CD1c-positive myeloid dendritic cell (primary cell): Measurements from ENCODE around the gene CD27.
"Not testable (repeated sequence)": the region's sequence is repeated elsewhere in the genome, so short reads cannot be mapped to it uniquely, and the experiment has no call there.

Experiments
- DNase-seq: peaks from one replicate; pipeline ENCODE4 v3.0.0-alpha.2; 2016; ENCODE audit errors: extremely low spot score

Gene CD27

DNA sequence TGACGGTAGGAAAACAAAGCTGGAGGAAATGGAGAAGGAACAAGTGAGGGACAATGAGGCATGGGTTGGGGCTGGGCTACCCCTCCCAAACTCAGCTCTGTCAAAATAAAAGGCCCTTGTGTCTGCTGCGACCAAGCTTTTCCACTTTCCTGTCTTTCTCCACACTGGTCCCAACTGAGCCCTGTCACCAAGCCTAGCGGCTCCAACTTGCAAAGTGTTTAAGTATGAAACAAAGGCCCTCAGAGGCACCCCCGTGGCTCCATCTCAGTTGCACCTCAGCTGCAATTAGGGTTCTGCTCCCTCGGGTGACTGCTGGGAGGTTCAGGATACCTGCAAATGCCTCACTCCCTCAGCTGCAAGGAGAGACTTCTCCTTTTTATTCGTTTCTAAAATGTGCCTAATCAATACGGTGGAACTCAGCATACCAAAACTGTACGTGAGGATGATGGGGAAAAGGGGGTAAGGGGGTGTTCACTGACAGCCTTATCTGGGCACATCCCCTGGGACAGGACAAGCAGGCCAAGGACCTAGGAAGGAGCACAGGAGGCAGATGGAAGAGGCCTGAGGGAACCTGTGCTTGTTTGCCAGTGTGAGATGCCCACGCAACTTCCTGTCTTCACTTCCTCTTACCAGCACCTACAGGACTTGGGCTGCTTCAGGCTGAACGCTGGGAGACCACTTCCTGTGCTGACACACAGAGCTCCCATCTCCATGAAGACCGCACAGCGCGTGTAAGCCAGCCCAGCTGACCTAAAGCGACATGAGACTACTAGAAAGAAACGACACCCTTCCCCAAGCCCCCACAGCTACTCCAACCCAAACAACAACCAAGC lies 16.9 kb downstream of the CD27 start:
- DNase-seq: peak; percentile 94

DNA sequence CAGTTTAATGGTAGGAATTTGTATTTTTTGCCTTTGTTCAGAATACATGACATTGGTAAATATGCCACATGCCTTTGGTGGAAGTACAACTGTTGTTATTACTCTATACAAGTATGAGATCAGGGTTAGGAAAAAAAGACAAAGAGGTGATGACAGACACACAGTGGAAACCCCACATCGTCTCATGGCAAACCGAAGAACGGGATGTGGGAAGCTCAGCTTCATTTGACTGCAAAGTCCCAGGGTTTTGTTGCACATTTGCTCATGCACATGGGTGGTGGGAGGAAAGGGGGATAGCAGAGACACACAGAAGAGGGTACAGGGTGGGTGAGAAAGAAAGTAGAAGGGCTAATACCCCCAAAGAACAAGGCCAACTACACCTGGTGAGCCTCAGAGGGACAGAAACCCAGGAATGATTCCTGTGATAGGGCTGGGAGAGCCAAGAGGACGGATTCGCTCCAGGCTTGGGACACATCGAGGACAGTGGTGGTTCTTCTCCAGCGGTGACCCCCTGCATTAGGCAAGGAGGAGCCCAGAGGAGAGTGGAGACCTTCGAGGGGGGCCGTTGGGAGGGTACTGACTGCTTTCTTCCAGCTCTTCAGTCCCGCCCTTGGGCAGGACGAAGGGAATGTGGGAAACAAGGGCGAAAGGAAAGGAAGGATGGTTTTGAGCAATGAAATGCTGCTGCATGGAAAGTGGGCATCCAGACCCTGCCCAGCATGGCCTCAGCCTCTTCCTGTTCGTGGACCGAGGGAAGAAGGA lies 17.7 kb downstream of the CD27 start:
- DNase-seq: peak; percentile 68

DNA sequence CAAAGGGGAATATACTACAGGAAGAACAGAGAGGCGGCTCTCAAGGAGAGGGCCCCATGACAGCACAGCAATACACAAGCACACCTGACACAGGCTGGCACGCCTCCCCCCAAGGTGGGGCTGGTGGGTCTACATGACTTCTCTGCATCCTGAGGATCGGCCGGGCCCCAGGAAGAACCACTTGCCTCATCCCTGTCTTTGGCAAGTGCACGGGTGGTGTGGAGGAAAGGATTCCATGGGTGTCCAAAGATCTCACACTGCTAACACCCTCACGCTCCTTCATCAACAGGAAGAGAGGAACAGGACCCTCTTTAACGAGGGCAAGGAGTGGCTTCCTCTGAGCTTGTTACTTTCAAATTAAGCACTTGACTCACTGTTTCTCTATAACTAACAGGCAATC lies 18.5 kb downstream of the CD27 start:
- DNase-seq: no peak

DNA sequence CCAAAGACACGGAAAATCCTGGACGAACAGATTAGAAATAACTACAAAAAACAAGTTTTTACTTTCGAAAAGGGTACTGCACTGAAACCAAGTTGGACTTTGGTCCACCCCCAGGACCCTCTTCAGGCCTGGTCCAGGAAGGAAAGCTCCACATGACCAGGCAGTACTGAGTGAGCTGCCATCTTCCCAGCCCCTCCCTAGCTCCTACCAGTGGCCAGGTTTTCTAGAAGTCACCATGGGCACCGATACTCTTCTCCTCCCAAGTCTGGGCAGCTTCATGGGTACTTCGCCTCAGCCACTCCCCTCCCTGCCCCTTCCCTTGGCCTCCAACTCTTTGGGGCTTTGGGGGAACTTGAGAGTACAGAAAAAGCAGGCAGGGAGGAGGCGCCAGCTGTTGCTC lies 19.1 kb downstream of the CD27 start:
- no peak for DNase-seq

DNA sequence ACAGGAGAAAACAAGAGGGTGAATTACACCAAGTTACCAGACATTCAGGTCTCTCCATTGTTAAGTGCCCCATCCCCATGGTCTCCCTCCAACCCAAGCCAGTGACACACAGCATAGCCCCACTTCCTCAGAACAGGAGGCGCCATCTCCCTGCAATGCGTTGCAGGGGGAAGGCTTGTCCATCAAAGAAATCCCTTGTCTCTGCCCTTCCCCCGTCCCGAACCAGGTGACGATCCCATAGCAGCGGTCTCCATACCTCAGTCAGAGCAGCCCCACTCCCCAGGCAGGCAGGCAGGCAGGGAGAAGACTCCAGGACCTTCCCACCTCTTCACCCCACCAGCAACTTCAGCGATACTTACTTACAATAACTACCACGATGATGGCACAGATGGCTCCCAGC lies 19.8 kb downstream of the CD27 start:
- DNase-seq: no peak

DNA sequence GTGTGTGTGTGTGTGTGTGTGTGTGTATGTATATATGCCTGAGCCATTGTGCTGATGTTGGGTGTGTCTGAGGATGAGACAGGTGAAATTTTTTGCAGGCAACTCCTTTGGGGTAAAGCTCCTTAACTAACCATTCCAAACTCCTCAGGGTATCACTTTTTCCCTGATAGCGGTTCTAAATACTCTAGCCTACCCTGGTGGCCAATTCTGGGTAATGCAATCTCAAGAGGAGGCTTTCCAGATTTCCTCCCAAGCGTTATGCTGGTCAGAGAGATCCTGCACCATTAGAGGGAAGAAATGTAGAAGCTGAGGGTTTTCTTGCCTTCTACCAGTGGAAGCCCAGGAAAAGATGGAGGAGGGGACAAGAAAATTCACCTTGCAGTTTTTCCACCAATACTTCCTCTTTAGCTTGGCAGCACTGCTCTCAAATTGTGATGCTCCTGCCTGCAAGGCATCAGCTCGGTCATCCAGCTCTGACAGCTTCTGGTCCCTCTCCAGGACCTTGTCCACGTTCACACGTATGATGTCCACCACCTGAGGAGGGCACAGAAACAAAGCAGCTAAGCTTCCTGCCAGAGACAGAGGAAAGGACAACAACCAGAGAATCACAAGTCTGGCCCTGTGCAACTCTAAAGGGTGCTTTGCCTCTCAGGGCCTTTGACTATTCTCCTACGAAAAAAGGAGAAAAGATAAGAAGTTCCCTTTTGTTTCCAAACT lies 20.9 kb downstream of the CD27 start:
- DNase-seq: peak; percentile 75

DNA sequence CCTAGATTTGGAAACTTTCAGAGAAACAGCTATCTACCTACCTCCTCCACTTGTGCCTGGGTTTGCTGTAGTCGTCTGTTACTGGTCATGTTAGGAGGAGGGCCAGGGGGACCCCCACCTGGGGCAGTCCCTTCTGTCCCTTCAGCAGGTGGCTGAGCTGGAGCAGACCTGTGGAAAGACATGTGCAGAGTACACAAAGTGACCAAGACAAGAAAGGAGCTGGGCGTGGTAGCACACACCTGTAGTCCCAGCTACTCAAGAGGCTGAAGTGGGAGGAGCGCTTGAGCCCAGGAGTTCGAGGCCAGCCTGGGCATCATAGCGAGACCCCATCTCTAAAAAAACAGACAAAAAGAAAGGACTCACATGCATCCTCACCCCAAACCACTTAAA lies 21.4 kb downstream of the CD27 start:
- DNase-seq: no peak

DNA sequence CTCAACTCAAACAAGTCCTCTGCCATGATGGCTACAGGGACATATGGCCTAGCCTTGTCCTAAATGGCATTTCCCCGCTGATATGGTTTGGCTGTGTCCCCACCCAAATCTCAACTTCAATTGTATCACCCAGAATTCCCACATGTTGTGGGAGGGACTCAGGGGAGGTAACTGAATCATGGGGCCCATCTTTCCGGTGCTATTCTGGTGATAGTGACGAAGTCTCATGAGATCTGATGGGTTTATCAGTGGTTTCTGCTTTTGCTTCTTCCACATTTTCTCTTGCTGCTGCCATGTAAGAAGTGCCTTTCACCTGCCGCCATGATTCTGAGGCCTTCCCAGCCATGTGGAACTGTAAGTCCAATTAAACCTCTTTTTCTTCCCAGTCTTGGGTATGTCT lies 22.0 kb downstream of the CD27 start:
- DNase-seq: not testable (repeated sequence)

DNA sequence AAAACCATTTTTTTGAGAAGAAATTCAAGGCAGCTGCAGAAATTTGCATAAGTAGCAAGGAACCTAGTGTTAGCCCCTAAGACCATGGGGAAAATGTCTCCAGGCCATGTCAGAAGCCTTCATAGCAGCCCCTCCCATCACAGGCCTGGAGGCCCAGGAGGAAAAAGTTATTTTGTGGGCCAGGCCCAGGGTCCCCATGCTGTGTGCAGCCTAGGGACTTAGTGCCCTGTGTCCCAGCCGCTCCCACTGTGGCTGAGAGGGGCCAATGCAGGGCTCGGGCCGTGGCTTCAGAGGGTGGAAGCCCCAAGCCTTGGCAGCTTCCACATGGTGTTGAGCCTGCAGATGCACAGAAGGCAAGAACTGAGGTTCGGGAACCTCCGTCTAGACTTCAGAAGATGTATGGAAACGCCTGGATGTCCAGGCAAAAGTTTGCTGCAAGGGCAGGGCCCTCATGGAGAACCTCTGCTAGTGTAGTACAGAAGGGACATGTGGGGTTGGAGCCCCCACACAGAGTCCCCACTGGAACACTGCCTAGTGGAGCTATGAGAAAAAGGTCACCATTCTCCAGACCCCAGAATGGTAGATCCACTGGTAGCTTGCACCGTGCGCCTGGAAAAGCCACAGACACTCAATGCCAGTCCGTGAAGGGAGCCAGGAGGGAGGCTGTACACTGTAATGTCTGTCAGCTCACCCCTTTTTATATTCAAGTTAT lies 23.0 kb downstream of the CD27 start:
- DNase-seq: not testable (repeated sequence)

DNA sequence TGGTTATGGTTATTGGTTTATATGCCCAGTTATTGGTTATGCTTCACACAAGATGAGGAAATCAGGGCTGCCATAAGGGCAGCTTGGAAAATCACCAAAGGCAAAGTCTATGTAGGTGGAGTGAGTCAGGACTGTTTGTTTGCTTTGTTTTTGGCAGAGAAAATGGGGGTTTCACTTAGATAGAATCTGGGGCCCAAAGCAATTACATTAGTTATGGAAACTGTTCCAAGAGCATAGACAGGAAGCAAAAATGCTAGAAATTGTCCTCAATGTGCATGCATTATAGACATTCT lies 23.5 kb downstream of the CD27 start:
- DNase-seq: no peak

DNA sequence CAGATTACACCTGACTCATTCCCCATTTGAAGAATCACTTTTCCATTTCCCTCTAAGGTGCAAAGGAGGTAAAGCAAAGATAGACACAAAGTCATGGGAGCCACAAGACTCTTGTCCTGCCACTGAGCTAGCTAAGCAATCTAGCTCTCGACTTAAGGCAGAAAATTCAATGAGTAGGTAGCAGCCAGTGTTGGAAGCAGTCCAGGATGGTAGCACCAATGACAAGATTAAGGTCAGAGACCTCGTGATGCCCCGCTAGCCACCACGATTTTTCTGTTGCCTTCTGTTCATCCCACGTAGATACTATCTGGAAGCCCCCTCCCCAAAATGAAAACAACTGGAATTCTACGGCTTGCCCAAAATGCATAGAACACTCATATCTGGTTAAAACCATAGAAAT lies 24.3 kb downstream of the CD27 start:
- DNase-seq: no peak

DNA sequence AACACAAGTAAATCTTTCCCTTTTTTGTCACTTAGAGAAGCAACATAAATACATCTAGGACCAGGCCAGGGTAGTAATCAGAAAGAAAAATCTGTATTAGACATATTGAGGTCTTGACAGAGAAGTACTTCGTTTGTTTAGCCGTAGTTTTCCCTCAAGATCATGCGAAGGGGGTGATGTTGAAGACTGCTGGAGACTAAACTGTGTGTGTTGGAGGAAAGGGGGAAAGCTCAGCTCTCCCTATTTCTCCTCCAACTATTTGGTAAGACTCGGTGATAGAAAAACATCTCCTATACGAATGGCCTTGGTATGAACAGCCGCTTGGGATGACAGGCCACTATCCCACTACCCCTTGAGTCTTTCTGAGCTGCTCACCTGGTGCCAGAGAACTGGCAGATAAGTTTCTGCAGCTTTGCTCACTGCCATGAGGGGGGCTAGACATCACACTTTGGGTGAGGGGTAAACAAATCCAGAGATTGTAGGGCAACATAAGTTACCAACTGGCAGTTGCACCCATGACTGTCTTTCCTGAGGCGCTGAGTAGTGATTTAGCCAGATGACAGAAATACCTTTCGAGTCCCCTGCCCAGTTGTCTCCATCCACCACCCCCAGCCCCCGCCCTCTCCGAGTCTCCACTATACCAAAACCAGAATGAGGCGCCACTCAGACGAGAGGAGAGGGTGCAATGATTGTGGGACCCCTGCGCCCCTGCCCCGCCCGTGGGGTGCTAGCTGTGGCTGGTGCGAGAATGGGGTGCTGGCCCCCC lies 25.0 kb downstream of the CD27 start:
- DNase-seq: no peak

DNA sequence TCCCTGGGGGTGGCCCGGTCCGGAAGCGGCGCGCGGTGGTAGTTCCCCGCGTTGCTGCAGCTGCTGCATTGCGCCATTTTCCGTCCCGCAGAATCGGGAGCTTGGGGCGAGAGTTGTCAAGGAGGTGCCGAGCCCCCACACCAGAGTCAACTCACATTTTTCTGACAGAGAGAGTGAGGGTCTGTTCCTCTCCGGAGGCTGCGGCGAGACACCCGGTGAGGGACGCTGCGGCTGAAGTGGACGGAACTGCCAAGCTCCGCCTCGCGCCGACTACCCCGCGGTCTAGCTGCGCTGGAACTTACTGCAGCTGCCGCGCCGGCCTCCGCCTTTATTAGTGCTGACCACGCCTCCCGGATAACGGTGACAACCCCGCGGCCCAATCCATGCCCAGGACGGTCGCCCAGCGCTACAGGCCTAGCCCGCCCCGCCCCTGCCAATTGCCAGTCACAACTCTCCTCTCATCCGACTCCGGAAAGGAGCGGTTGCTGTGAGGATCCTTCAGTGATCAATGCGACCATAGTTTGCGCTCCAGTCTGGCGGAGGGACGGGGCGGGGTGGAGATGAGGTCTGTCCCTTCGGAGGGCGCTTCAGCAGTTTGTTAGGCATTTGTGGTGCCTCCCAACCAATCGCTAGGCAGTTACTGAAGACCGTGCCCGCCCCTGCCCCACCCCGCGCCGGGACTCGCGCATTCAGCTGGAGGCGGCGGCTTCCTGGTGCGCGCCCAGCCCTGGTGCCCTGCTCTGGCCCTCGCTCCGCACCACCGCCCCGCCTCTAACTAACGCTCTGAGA lies 25.8 kb downstream of the CD27 start, which contains the start of gene VAMP1:
TSS of gene VAMP1 (minus strand) at position 303 of the 789 bp plus-strand sequence. CDS start at position 157, 146 bp downstream.
- DNase-seq: peak; percentile 97

DNA sequence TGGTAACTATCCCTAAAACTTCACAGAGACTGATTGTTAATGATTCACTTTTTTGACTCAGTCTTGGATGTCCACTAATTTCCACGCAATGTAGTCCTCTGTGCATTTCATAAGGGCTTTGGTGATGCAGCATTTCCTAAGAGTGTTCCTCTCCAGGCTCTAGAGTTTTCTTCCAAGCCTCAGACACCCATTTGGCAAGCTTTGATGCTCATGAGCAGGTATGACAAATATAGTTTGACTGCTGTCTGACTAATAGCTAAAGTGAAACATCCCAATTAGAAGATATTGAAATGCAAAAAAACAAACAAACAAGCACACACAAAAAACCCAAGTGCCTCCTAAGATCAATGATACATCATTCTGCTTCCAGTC lies 27.2 kb downstream of the CD27 start:
- DNase-seq: peak; percentile 41

DNA sequence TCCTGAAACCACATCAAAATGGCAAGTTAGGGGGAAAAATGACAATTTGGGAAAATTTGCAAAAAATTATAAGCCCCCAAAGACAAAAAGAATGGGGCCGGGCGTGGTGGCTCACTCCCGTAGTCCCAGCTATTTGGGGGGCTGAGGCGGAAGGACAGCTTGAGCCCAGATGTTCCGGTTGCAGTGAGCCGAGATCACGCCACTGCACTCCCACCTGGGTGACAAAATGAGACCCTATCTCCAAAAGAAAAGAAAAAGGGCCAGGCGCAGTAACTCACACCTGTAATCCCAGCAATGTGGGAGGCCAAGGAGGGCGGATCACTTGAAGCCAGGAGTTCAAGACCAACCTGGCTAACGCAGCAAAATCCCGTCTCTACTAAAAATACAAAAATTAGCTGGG lies 27.7 kb downstream of the CD27 start:
- no peak for DNase-seq

DNA sequence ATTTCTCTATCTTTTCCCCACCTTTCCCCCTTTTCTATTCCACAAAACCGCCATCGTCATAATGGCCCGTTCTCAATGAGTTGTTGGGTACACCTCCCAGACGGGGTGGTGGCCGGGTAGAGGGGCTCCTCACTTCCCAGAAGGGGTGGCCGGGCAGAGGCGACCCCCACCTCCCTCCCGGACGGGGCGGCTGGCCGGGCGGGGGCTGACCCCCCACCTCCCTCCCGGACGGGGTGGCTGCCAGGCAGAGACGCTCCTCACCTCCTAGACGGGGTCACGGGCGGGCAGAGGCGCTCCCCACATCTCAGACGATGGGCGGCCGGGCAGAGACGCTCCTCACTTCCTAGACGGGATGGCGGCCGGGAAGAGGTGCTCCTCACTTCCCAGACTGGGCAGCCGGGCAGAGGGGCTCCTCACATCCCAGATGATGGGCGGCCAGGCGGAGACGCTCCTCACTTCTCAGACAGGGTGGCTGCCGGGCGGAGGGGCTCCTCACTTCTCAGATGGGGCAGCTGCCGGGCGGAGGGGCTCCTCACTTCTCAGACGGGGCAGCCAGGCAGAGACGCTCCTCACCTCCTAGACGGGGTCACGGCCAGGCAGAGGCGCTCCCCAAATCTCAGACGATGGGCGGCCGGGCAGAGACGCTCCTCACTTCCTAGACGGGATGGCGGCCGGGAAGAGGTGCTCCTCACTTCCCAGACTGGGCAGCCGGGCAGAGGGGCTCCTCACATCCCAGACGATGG lies 30.6 kb downstream of the CD27 start:
- DNase-seq: not testable (repeated sequence)

DNA sequence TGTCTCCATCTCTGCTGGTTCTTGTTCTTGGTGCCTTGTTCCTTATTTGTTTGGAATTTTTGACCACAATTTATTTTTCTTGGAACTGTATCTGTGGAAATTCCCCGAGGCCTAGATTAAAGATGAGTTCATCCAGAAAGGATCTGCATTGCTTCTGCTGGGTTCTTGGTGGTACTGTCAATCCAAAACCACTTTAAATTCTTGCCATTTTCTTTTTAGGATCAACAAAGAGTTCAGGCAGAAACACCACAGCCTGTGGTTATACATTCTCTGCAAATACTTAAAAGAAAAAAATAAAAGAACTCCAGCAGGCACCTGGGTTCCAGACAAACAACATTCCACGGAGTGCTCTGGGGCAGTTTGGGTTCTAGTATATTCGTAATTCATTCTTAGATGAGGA lies 31.7 kb downstream of the CD27 start:
- no peak for DNase-seq

DNA sequence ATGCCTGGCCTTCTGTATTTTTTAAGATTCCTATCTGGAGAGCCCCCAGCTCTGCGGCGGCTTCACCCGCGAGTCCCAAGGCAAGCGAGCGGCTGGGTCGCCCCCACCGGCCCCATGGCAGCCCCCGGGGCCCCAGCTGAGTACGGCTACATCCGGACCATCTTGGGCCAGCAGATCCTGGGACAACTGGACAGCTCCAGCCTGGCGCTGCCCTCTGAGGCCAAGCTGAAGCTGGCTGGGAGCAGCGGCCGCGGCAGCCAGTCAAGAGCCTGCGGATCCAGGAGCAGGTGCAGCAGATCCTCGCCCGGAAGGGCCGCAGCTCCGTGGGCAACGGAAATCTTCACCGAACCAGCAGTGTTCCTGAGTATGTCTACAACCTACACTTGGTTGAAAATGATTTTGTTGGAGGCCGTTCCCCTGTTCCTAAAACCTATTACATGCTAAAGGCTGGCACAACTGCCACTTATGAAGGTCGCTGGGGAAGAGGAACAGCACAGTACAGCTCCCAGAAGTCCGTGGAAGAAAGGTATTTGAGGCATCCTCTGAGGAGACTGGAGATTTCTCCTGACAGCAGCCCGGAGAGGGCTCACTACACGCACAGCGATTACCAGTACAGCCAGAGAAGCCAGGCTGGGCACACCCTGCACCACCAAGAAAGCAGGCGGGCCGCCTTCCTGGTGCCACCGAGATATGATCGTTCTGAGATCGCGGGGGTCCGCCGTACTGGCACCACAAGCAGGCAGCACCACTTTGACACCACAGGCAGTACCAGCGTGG lies 33.0 kb downstream of the CD27 start:
- DNase-seq: not testable (repeated sequence)

DNA sequence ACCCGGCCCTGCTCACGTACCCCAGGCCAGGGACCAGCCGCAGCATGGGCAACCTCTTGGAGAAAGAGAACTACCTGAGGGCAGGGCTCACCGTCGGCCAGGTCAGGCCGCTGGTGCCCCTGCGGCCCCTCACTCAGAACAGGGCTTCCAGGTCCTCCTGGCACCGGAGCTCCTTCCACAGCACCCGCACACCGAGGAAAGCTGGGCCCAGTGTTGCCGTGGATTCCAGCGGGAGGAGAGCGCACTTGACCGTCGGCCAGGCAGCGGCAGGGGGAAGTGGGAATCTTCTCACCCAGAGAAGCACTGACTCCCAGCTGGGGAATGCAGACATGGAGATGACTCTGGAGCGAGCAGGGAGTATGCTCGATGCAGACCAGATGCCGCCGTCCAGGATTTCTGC lies 33.7 kb downstream of the CD27 start:
- DNase-seq: no peak
